IPS-18a (cell line): ENCODE data around the gene WFIKKN2.

Source experiments
- H3K27ac ChIP-seq: one replicate; pipeline ENCODE4 v1.5.1; 2013; ENCODE audit warnings: low read length
- H3K27me3 ChIP-seq: one replicate; pipeline ENCODE4 v1.6.1; 2013; ENCODE audit warnings: mild to moderate bottlenecking, low read length; ENCODE audit not compliant: control insufficient read depth, insufficient read depth
- H3K36me3 ChIP-seq: one replicate; pipeline ENCODE4 v1.6.1; 2013; ENCODE audit warnings: low read depth, low read length; ENCODE audit not compliant: control insufficient read depth
- H3K4me1 ChIP-seq: one replicate; pipeline ENCODE4 v1.6.1; 2013; ENCODE audit warnings: low read depth, low read length; ENCODE audit not compliant: control insufficient read depth
- H3K4me3 ChIP-seq: one replicate; pipeline ENCODE4 v1.5.1; 2013; ENCODE audit warnings: low read length
- H3K9ac ChIP-seq: one replicate; pipeline ENCODE4 v1.6.1; 2013; ENCODE audit warnings: mild to moderate bottlenecking, low read length, moderate library complexity
- H3K9me3 ChIP-seq: one replicate; pipeline ENCODE4 v1.6.1; 2013; ENCODE audit warnings: low read depth, low read length; ENCODE audit not compliant: control insufficient read depth

Gene WFIKKN2

GRCh38 chr17:50835301-50836234, at the start of gene WFIKKN2:
Gene WFIKKN2 (plus strand): TSS chr17:50835586. CDS start chr17:50835938, 352 bp downstream.
- Histone ChIP-seq H3K9ac (no peak within 1 kb of the TSS), H3K4me3 (no peak within 1 kb of the TSS), H3K36me3 (no peaks in the 10 kb centered on the region), H3K27me3 (no peaks in the 10 kb centered on the region), H3K9me3 (no peaks in the 10 kb centered on the region), H3K4me1 (peaks cover 19% of the 10 kb centered on the region), H3K27ac (no peak within 1 kb of the TSS)

- H3K27me3 ChIP-seq: no peaks in the 10 kb centered on the region
- no peaks in the 10 kb centered on the region for H3K4me1 ChIP-seq
- no peak overlapping the region for H3K9ac ChIP-seq
- no peaks in the 10 kb centered on the region for H3K9me3 ChIP-seq
- no peak overlapping the region for H3K4me3 ChIP-seq
- no peak overlapping the region for H3K27ac ChIP-seq
- no peaks in the 10 kb centered on the region for H3K36me3 ChIP-seq
Measured at GRCh38 chr17:50785946-50786570, 49.3 kb upstream of the WFIKKN2 start.

GRCh38 chr17:50787106-50787505, 48.3 kb upstream of the WFIKKN2 start:
- Histone ChIP-seq H3K9ac (no peak overlapping the region), H3K27ac (no peak overlapping the region)

GRCh38 chr17:50790618-50791017, 44.8 kb upstream of the WFIKKN2 start:
- Histone ChIP-seq H3K4me1 (no peaks in the 10 kb centered on the region), H3K9me3 (no peaks in the 10 kb centered on the region), H3K36me3 (no peaks in the 10 kb centered on the region), H3K9ac (no peak overlapping the region), H3K27me3 (no peaks in the 10 kb centered on the region), H3K4me3 (no peak overlapping the region), H3K27ac (no peak overlapping the region)

More at GRCh38 chr17:50787106-50787505, 48.3 kb upstream of the WFIKKN2 start:
- Histone ChIP-seq H3K27me3 (no peaks in the 10 kb centered on the region), H3K9me3 (no peaks in the 10 kb centered on the region), H3K4me3 (no peak overlapping the region), H3K4me1 (no peaks in the 10 kb centered on the region), H3K36me3 (no peaks in the 10 kb centered on the region)

GRCh38 chr17:50792132-50792531, 43.3 kb upstream of the WFIKKN2 start:
- Histone ChIP-seq H3K36me3 (no peaks in the 10 kb centered on the region), H3K4me1 (no peaks in the 10 kb centered on the region), H3K27me3 (no peaks in the 10 kb centered on the region), H3K4me3 (no peak overlapping the region), H3K9me3 (no peaks in the 10 kb centered on the region), H3K9ac (no peak overlapping the region), H3K27ac (no peak overlapping the region)

GRCh38 chr17:50793007-50793406, 42.4 kb upstream of the WFIKKN2 start:
- Histone ChIP-seq H3K27ac (no peak overlapping the region), H3K9ac (no peak overlapping the region), H3K27me3 (no peaks in the 10 kb centered on the region), H3K4me1 (no peaks in the 10 kb centered on the region), H3K9me3 (no peaks in the 10 kb centered on the region), H3K4me3 (no peak overlapping the region), H3K36me3 (no peaks in the 10 kb centered on the region)

- H3K4me3 ChIP-seq: no peak overlapping the region
- H3K36me3 ChIP-seq: no peaks in the 10 kb centered on the region
- no peak overlapping the region for H3K9ac ChIP-seq
- no peaks in the 10 kb centered on the region for H3K27me3 ChIP-seq
- H3K27ac ChIP-seq: no peak overlapping the region
- H3K4me1 ChIP-seq: no peaks in the 10 kb centered on the region
- H3K9me3 ChIP-seq: no peaks in the 10 kb centered on the region
Measured at GRCh38 chr17:50794361-50794760, 41.0 kb upstream of the WFIKKN2 start.

GRCh38 chr17:50797135-50797810, 38.1 kb upstream of the WFIKKN2 start:
- Histone ChIP-seq H3K27ac (no peak overlapping the region), H3K9me3 (no peaks in the 10 kb centered on the region), H3K27me3 (no peaks in the 10 kb centered on the region), H3K36me3 (no peaks in the 10 kb centered on the region), H3K4me3 (no peak overlapping the region), H3K9ac (no peak overlapping the region), H3K4me1 (no peaks in the 10 kb centered on the region)

GRCh38 chr17:50798424-50799288, 36.7 kb upstream of the WFIKKN2 start:
- Histone ChIP-seq H3K36me3 (no peaks in the 10 kb centered on the region), H3K9ac (no peak overlapping the region), H3K4me3 (no peak overlapping the region), H3K9me3 (no peaks in the 10 kb centered on the region), H3K4me1 (no peaks in the 10 kb centered on the region), H3K27ac (no peak overlapping the region), H3K27me3 (no peaks in the 10 kb centered on the region)

GRCh38 chr17:50799582-50799981, 35.8 kb upstream of the WFIKKN2 start:
- Histone ChIP-seq H3K9ac (no peak overlapping the region), H3K4me3 (no peak overlapping the region), H3K27me3 (no peaks in the 10 kb centered on the region), H3K4me1 (no peaks in the 10 kb centered on the region), H3K27ac (no peak overlapping the region), H3K36me3 (no peaks in the 10 kb centered on the region), H3K9me3 (no peaks in the 10 kb centered on the region)

GRCh38 chr17:50800196-50800700, 35.1 kb upstream of the WFIKKN2 start:
- Histone ChIP-seq H3K36me3 (no peaks in the 10 kb centered on the region), H3K27ac (no peak overlapping the region), H3K27me3 (no peaks in the 10 kb centered on the region), H3K9me3 (no peaks in the 10 kb centered on the region), H3K4me3 (no peak overlapping the region), H3K9ac (no peak overlapping the region), H3K4me1 (no peaks in the 10 kb centered on the region)
